WI38 (cell line): ENCODE data around the gene CD74.
"Not testable (repeated sequence)": the region's sequence is repeated elsewhere in the genome, so short reads cannot be mapped to it uniquely, and the experiment has no call there.

ENCODE experiments used
- H3K4me3 ChIP-seq: 2 replicates; pipeline ENCODE4 v1.5.1; 2011; ENCODE audit warnings: low read depth, mild to moderate bottlenecking, control low read depth, low read length
- CTCF ChIP-seq: IDR thresholded peaks from 2 replicates; pipeline ENCODE4 v1.5.1; 2012; ENCODE audit warnings: low read depth, mild to moderate bottlenecking, control low read depth, low read length

The CD74 gene

GRCh38 chr5:150419630-150420270 is 7.0 kb upstream of the CD74 start:
- TF ChIP-seq CTCF, result no peak
- no peak overlapping the region for H3K4me3 ChIP-seq

GRCh38 chr5:150413902-150414790 is 1.4 kb upstream of the CD74 start:
- not testable (repeated sequence) for H3K4me3 ChIP-seq

GRCh38 chr5:150413176-150413901 is 629 bp upstream of the CD74 start:
- H3K4me3 ChIP-seq, result no peak overlapping the region
- no peak for TF ChIP-seq CTCF

- H3K4me3 ChIP-seq, result no peak overlapping the region
- no peak for TF ChIP-seq CTCF
Measured at GRCh38 chr5:150411245-150411979, 1.3 kb downstream of the CD74 start.

GRCh38 chr5:150410524-150411244 is 2.0 kb downstream of the CD74 start:
- no peak overlapping the region for H3K4me3 ChIP-seq
- TF ChIP-seq CTCF, result no peak

- H3K4me3 ChIP-seq, result no peak overlapping the region
- no peak for TF ChIP-seq CTCF
Measured at GRCh38 chr5:150409638-150410523, 2.8 kb downstream of the CD74 start.
